Hematopoietic multipotent progenitor cell treated with erythropoietin and hydrocortisone succinate and interleukin-3 and kit ligand, for 4 days (in vitro differentiated cells): ENCODE data around the gene SNRNP25.

ENCODE experiments used
- DNase-seq: peaks from one replicate; pipeline ENCODE4 v3.0.0-alpha.2; 2015

Gene SNRNP25

DNA sequence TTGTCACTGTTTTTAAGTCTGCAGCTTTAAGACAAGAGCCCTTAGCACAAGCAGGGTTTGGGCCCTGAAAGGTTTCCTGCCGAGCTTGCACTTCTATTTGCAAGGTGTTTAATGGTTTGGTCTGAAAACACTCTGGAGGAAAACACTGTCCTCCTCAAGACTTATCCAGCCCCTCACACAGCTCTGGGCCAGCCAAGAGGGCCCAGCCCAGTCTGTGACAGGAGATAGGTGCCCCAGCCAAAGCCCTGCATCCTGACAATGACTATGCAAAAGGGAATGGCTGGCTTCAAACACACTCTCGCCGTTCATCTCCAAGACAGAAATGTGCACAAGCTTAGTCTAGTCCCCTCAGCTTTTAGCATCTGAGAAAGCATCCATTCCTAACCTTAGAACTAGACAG lies 51.3 kb downstream of the SNRNP25 start:
- peak; percentile 93 for DNase-seq

DNA sequence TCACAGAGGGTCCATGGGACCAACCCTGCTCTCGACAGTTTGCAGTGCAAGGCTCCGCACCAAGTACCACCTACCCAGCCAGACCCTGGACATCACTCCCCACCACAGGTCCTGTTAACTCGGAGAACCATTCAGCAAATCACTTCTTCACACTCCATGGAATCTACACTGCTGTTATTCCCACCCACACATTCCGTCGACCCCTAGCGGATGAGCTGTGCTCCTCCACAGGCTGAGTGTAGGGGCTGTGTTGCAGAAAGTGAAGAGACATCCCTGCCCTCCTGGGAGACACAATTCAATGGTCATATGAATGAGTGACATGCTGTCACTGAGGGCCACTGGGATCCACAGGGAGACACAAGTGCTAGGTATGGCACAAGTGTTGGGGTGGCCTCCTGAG lies 51.9 kb downstream of the SNRNP25 start:
- DNase-seq, result no peak

DNA sequence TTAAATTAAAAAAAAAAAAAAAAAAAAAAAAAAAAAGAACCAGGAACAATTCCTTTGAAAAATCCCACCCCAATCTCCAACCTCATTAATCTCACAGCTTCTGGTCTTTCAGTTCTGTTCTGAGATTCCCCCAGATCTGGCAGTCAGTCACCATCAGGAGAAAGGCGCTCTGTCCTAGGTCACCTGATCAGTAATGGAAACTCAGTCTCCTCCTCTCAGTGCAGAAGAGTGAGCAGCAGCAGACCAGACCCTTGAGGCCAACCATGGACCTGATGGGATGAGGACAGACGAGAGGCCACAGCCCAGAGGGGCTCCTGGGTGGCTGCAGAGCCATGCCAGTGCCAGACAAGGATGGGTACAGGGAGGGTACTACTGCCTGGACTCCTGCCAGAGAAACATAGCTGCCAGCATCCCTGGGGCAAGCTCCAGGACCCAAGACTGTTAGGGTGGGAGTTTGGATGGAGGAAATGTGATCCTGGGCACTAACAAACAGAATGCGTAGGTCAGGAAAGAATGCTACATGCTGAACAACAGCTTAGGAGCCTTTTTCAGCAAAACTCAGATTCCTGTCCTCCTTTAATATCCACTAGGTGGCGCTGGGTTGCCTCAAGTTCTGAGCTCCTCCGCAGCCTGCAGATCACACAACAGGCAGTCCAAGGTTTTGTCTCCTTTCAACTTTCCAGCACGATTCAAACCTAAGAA lies 53.1 kb downstream of the SNRNP25 start:
- peak; percentile 95 for DNase-seq
